AG04450 (cell line): ENCODE measurements around the gene C3orf18. TPM values are rescaled to one million over a fixed set of nuclear protein-coding genes. Genes with fewer than 3 reads are reported as not detected.
"Not testable (repeated sequence)": the region's sequence is repeated elsewhere in the genome, so short reads cannot be mapped to it uniquely, and the experiment has no call there.

ENCODE experiments used
- CTCF ChIA-PET: fragments of 300-600, 350-600 bp; formaldehyde crosslinking; extraction: SDS; loops from one replicate; lab custom pipeline; 2022; ENCODE audit warnings: antibody characterized with exemption, inconsistent platforms; lab: Charles Lee
- POLR2A ChIA-PET: fragments of 350-600 bp; formaldehyde crosslinking; extraction: SDS; loops from one replicate; lab custom pipeline; 2021; ENCODE audit warnings: antibody characterized with exemption, inconsistent platforms; lab: Yijun Ruan, JAX
- DNase-seq: peaks from one replicate; pipeline ENCODE4 v3.0.0-alpha.2; 2011; ENCODE audit warnings: low read depth, low spot score
- H3K27ac ChIP-seq: one replicate; pipeline ENCODE4 v1.5.1; 2012; ENCODE audit warnings: low read depth, low read length, control low read depth
- H3K27me3 ChIP-seq: one replicate; pipeline ENCODE4 v1.6.0; 2012; ENCODE audit warnings: low read length; ENCODE audit not compliant: control insufficient read depth, insufficient read depth
- H3K4me3 ChIP-seq: 2 replicates; pipeline ENCODE4 v1.5.1; 2011; ENCODE audit warnings: mild to moderate bottlenecking, low read depth, low read length, control low read depth
- H3K9me3 ChIP-seq: 2 replicates; pipeline ENCODE4 v1.5.1; 2012; ENCODE audit warnings: low read length; ENCODE audit not compliant: control insufficient read depth, insufficient read depth
- polyA plus RNA-seq: library from polyadenylated mRNA; depleted of rRNA; stranded (reverse); fragments of >200 nt; gene quantifications from 2 replicates; pipeline ENCODE4 v1.2.3, GENCODE V29; 2011
- TF ChIP-seq, protein P1 (sequence below): IDR thresholded peaks from 2 replicates; pipeline ENCODE4 v1.5.1; 2011; ENCODE audit warnings: low read depth, low read length, control low read depth, inconsistent platforms

The C3orf18 gene
- polyA plus RNA-seq, 1 experiment: 10.0 TPM

GRCh38 chr3:50518436-50518835 lies 49.1 kb downstream of the C3orf18 start:
- ChIA-PET CTCF (interaction anchor here (0.6 to 1.5 kb wide), 7 partner anchors 10 to 97 kb away, joined by 3 to 7 read pairs (median 4); partner anchors contain the start of gene C3orf18), POLR2A (interaction anchor here (0.6 kb wide), 1 partner anchor 87 kb away, joined by 5 read pairs; no protein-coding TSS in a partner anchor)
- no peak for DNase-seq
- TF ChIP-seq, protein P1, sequence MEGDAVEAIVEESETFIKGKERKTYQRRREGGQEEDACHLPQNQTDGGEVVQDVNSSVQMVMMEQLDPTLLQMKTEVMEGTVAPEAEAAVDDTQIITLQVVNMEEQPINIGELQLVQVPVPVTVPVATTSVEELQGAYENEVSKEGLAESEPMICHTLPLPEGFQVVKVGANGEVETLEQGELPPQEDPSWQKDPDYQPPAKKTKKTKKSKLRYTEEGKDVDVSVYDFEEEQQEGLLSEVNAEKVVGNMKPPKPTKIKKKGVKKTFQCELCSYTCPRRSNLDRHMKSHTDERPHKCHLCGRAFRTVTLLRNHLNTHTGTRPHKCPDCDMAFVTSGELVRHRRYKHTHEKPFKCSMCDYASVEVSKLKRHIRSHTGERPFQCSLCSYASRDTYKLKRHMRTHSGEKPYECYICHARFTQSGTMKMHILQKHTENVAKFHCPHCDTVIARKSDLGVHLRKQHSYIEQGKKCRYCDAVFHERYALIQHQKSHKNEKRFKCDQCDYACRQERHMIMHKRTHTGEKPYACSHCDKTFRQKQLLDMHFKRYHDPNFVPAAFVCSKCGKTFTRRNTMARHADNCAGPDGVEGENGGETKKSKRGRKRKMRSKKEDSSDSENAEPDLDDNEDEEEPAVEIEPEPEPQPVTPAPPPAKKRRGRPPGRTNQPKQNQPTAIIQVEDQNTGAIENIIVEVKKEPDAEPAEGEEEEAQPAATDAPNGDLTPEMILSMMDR: no peak
- H3K27me3 ChIP-seq: peaks cover 58% of the 10 kb centered on the region
- no peaks in the 10 kb centered on the region for H3K9me3 ChIP-seq
- H3K4me3 ChIP-seq: no peak overlapping the region
- no peak overlapping the region for H3K27ac ChIP-seq

DNA sequence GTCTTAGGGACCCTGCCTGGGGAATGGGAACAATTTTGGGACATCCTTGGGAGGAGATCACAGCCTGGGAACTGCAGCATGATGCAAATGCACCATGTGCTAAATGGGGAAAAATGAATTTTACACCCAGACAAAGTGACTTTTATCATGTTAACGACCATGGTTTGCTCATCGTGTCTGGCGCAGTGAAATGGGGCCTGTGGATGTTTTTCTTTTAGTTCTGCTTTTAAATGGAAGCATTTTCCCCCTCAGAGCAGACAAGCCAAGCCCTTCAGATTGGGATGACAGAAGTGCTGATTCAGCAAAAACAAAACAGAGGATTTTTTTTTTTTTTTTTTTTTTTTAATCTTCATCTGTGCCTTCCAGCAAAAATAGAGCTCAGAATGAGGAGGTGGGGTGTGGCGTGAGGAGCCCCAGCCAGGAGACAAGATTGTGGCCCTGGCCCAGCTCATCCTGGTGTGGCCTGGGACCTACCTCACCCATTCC lies 49.8 kb downstream of the C3orf18 start:
- Histone ChIP-seq H3K4me3 (no peak overlapping the region), H3K27ac (no peak overlapping the region), H3K9me3 (no peaks in the 10 kb centered on the region), H3K27me3 (peaks cover 61% of the 10 kb centered on the region)
- ChIA-PET POLR2A (interaction anchor here (0.6 kb wide), 1 partner anchor 87 kb away, joined by 5 read pairs; no protein-coding TSS in a partner anchor), CTCF (interaction anchor here (0.6 to 1.5 kb wide), 5 partner anchors 10 to 97 kb away, joined by 3 to 7 read pairs (median 4); partner anchors contain the start of gene C3orf18)
- DNase-seq: no peak
- TF ChIP-seq, protein P1: no peak

DNA sequence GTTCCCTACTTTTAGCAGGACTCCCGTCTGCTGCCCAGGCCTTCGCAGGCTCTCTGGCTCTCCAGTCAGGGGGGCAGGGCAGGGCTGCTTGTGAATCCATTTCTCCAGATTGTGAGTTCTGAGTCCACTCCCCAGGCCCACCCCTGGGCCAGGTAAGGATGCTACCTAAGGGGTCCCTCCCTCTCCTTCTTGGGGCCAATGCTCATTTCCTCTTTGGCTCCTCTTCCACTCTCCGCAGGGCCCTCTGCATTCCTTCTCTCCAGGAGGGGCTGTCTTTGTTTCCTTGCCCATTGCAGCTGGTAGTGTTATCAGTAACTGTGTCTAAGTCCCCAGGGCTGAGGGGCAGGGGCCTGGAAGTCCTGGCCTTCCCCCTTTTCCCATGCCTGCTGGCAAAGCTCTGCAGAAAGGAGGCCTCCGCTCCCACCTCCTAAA lies 51.1 kb downstream of the C3orf18 start:
- TF ChIP-seq, protein P1: no peak
- no peaks in the 10 kb centered on the region for H3K9me3 ChIP-seq
- POLR2A ChIA-PET: no interaction called here
- no peak overlapping the region for H3K4me3 ChIP-seq
- H3K27me3 ChIP-seq: peaks cover 60% of the 10 kb centered on the region
- no peak overlapping the region for H3K27ac ChIP-seq
- CTCF ChIA-PET: interaction anchor here (1.0 kb wide), 3 partner anchors 25 to 99 kb away, joined by 3 to 6 read pairs (median 3); no protein-coding TSS in a partner anchor
- DNase-seq: no peak

GRCh38 chr3:50515565-50516439 lies 51.7 kb downstream of the C3orf18 start:
- H3K9me3 ChIP-seq: no peaks in the 10 kb centered on the region
- H3K27ac ChIP-seq: no peak overlapping the region
- DNase-seq: no peak
- CTCF ChIA-PET: interaction anchor here (1.0 kb wide), 3 partner anchors 26 to 100 kb away, joined by 3 to 6 read pairs (median 3); no protein-coding TSS in a partner anchor
- H3K4me3 ChIP-seq: no peak overlapping the region
- peaks cover 60% of the 10 kb centered on the region for H3K27me3 ChIP-seq
- POLR2A ChIA-PET: no interaction called here
- TF ChIP-seq, protein P1: no peak

DNA sequence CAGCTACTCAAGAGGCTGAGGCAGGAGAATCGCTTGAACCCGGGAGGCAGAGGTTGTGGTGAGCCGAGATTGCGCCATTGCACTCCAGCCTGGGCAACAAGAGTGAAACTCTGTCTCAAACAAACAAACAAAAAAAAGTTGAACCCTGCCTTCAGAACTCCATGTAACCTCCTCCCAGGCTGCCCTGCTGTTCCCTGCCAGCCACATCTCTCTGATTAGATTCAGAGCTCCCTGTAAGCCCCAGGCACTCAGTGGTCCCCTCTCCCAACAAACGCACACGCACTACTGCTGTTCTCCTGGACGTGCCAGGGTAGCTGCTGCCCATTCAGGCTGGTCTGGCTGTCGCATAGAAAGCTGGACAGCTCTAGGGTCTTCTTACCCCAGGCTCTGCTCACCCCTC lies 54.6 kb downstream of the C3orf18 start:
- H3K9me3 ChIP-seq, DNase-seq, H3K4me3 ChIP-seq, POLR2A ChIA-PET, H3K27ac ChIP-seq, CTCF ChIA-PET: not testable (repeated sequence)
- peaks cover 56% of the 10 kb centered on the region for H3K27me3 ChIP-seq
